ENCODE results near the gene ADCY2.
A peak's percentile ranks its signal among the peaks of the same experiment; 100 is the strongest.

Gene ADCY2

DNA sequence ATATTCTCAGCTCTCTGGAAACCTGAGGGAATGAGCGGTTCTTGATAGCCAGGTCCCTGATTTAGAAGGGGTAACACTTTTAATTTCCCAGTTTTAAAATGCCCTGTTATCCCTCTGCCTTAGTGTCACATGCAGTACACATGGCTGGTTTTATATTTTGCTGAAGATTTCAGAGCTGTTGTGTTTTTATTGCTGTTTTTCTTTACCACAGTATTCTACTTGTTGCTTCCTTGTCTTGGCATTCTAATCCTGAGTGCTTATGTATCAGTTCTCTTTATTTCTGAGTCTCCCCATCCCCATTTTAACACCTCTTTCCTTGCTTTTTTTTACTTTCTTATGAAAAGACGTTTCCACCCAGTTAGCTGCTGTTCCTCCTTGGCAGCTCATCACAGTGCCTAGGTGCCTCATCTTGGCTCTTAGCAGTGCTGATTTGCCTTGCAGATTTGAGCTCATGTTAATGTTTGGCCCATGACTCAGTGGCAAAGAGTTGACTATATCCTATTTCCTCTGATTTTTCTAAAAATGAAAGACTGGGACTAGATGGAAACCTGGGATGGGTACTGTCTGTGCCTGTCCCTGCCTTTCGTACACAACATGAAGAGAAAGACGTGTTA lies 476.7 kb downstream of the ADCY2 start:
- DNase-seq (ENCODE audit: low spot score), result peak; percentile 22

DNA sequence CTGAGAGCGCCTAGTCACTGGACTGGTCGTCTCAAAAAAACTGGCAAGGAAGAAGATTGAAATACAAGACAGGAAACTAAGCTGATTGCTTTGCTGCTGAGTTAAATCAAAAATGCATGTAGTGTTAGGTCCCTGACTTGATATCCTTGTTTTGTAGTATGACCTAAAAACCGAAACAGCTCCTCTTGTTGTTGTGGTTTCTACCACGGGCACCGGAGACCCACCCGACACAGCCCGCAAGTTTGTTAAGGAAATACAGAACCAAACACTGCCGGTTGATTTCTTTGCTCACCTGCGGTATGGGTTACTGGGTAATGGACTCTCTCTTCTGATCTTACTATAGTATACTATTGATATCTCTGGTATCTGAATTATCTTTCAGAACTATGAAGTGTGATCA lies 477.3 kb downstream of the ADCY2 start:
- no peak for DNase-seq (ENCODE audit: low spot score)

DNA sequence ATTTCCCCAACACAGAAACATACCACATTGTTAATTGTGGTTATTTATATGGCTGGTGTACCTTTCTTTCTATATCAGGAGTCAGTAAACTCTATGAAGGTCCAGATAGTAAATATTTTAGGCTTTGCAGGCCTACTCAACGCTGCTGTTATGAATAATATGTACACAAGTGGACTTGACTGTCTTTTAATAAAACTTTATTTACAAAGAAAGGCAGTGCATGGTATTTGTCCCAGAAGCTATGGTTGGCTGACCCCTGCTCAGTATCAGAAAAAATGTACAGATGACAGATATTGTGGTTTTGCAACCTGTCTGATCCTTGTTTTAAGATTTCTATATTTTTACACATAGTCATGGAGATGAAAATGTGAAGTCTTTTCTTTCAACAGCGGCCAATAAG lies 478.7 kb downstream of the ADCY2 start:
- no peak for DNase-seq (ENCODE audit: low spot score)

DNA sequence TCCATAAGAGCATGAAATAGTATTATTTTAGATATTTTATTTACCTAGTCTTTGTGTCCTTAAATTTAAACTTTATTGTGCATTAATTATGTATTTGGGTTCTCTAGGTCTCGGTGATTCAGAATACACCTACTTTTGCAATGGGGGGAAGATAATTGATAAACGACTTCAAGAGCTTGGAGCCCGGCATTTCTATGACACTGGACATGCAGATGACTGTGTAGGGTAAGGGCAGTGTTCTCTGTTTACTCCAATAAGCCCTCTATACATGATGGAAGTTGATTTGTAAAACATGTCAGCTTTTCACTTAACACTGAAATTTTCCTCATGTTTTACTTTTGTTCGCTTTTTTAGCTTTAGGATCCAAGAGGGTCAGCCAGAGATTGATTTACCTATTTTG lies 479.2 kb downstream of the ADCY2 start:
- DNase-seq (ENCODE audit: low spot score), result no peak

DNA sequence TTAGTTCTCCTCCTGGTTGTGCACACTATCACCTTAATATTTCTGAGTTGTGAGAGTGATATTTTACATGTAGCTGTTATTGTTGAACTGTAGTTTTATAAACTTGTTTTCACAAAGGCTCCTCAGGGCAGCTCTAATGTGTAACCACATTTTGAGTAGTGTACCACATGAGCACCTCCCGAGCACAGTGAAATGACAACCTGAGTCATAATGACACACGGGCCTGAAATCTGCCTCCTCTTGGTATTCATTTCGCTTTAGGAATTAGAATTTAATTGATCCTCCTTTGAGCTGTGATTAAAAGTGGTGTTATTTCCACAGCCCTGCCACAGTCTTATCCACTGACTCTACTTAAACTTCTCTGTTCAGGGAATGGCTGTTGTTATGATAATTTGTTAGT lies 480.9 kb downstream of the ADCY2 start:
- peak; percentile 54 for DNase-seq (ENCODE audit: low spot score)

DNA sequence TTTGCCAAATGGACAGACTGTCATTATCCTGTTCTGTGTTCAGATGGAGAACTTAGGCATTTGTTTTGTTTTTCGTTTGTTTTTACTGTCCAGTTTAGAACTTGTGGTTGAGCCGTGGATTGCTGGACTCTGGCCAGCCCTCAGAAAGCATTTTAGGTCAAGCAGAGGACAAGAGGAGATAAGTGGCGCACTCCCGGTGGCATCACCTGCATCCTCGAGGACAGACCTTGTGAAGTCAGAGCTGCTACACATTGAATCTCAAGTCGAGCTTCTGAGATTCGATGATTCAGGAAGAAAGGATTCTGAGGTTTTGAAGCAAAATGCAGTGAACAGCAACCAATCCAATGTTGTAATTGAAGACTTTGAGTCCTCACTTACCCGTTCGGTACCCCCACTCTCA lies 481.9 kb downstream of the ADCY2 start:
- DNase-seq (ENCODE audit: low spot score), result no peak

DNA sequence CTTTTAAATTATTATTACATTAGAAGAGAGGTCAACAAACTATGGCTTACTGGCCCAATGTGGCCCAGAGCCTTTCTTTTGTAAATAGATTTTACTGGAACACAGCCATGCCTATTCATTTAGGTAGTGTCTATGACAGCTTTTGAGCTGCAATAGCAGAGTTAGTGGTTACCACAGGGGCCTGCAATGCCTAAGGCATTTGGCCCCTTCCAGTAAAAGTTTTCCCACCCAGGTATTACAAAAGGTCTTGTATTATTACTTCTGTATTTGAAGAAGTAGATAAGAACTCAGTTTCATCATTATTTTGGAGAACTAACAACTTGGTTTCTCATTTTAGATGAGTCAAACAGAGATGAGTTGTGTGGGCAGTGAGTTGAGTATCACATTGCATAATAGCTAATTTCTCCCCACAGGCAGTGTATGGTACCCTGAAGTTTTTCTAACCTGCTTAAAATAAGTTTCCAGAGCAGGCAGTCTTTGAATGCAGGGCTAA lies 482.5 kb downstream of the ADCY2 start:
- no peak for DNase-seq (ENCODE audit: low spot score)
